Liver (tissue), 9 donors: ENCODE measurements around the gene PHIP. TPM values are rescaled to one million over a fixed set of nuclear protein-coding genes. Genes with fewer than 3 reads are reported as not detected.

Experiments
- DNase-seq: peaks from one replicate; pipeline ENCODE4 v3.0.0-alpha.2; 2017; ENCODE audit warnings: low spot score
- H3K27ac ChIP-seq, 2 donors: one replicate each; pipeline ENCODE4 v1.7.0; 2013; ENCODE audit warnings: inconsistent platforms in 2 of 2, low read length in 2 of 2, control low read depth in 1 of 2, low read depth in 1 of 2, mild to moderate bottlenecking in 1 of 2
- H3K27me3 ChIP-seq, 4 donors: one replicate each; pipeline versions ENCODE4 v1.6.1 to v1.7.0; 2013; ENCODE audit warnings: low read length in 3 of 4, inconsistent platforms in 1 of 4, mild to moderate bottlenecking in 1 of 4, moderate library complexity in 1 of 4; ENCODE audit not compliant: control insufficient read depth in 4 of 4, insufficient read depth in 4 of 4
- H3K36me3 ChIP-seq, 4 donors: one replicate each; pipeline versions ENCODE4 v1.6.1 to v1.7.0; 2013; ENCODE audit warnings: low read length in 3 of 4, mild to moderate bottlenecking in 3 of 4, low read depth in 1 of 4, moderate library complexity in 1 of 4; ENCODE audit not compliant: control insufficient read depth in 4 of 4, insufficient read depth in 3 of 4
- H3K4me1 ChIP-seq, 4 donors: one replicate each; pipeline versions ENCODE4 v1.6.1 to v1.7.0; 2013; ENCODE audit warnings: low read length in 3 of 4, mild to moderate bottlenecking in 3 of 4, moderate library complexity in 1 of 4; ENCODE audit not compliant: control insufficient read depth in 4 of 4, insufficient read depth in 4 of 4
- H3K4me3 ChIP-seq, 3 donors: one replicate each; pipeline versions ENCODE4 v1.6.1 to v1.7.0; 2013; ENCODE audit warnings: low read length in 3 of 3, control low read depth in 1 of 3, low read depth in 1 of 3, mild to moderate bottlenecking in 1 of 3
- H3K9ac ChIP-seq, 2 donors: one replicate each; pipeline ENCODE4 v1.7.0; 2013; ENCODE audit warnings: low read length in 2 of 2, mild to moderate bottlenecking in 2 of 2, moderate library complexity in 2 of 2, control low read depth in 1 of 2, low read depth in 1 of 2
- H3K9me3 ChIP-seq, 4 donors: one replicate each; pipeline versions ENCODE4 v1.6.1 to v1.7.0; 2013; ENCODE audit warnings: low read length in 3 of 4; ENCODE audit not compliant: control insufficient read depth in 4 of 4
- EGR1 ChIP-seq, 2 donors: IDR thresholded peaks; 2 replicates each; pipeline ENCODE4 v1.6.1; 2016 to 2018; ENCODE audit warnings: antibody characterized with exemption in 2 of 2, low read depth in 2 of 2
- FOXA1 ChIP-seq: IDR thresholded peaks from 2 replicates; pipeline ENCODE4 v1.6.1; 2016; ENCODE audit warnings: antibody characterized with exemption
- FOXA2 ChIP-seq: IDR thresholded peaks from 2 replicates; pipeline ENCODE4 v1.6.1; 2016; ENCODE audit warnings: antibody characterized with exemption
- GABPA ChIP-seq, 2 donors: IDR thresholded peaks in 1 of 2; conservative IDR thresholded peaks in 1 of 2; 2 replicates each; pipeline ENCODE4 v1.6.1; 2016; ENCODE audit warnings: antibody characterized with exemption in 2 of 2, mild to moderate bottlenecking in 1 of 2, moderate library complexity in 1 of 2
- HNF4A ChIP-seq, 2 donors: conservative IDR thresholded peaks; 2 replicates each; pipeline ENCODE4 v1.6.1; 2016; ENCODE audit warnings: antibody characterized with exemption in 2 of 2, mild to moderate bottlenecking in 2 of 2
- HNF4G ChIP-seq: IDR thresholded peaks from 2 replicates; pipeline ENCODE4 v1.6.1; 2016; ENCODE audit warnings: antibody characterized with exemption
- JUND ChIP-seq, 2 donors: IDR thresholded peaks; 2 replicates each; pipeline ENCODE4 v1.6.1; 2016; ENCODE audit warnings: antibody characterized with exemption in 2 of 2
- NR2F2 ChIP-seq: IDR thresholded peaks from 2 replicates; pipeline ENCODE4 v1.6.1; 2016; ENCODE audit warnings: antibody characterized with exemption
- RAD21 ChIP-seq, 2 donors: IDR thresholded peaks; 2 replicates each; pipeline ENCODE4 v1.6.1; 2016; ENCODE audit warnings: antibody characterized with exemption in 2 of 2, mild to moderate bottlenecking in 2 of 2
- RXRA ChIP-seq, 2 donors: IDR thresholded peaks; 2 replicates each; pipeline ENCODE4 v1.6.1; 2017 to 2018; ENCODE audit warnings: antibody characterized with exemption in 2 of 2, mild to moderate bottlenecking in 1 of 2
- SP1 ChIP-seq: IDR thresholded peaks from 2 replicates; pipeline ENCODE4 v1.6.1; 2018; ENCODE audit warnings: antibody characterized with exemption, mild to moderate bottlenecking
- TAF1 ChIP-seq: conservative IDR thresholded peaks from 2 replicates; pipeline ENCODE4 v1.6.1; 2016; ENCODE audit warnings: antibody characterized with exemption, mild to moderate bottlenecking
- YY1 ChIP-seq: IDR thresholded peaks from 2 replicates; pipeline ENCODE4 v1.6.1; 2016; ENCODE audit warnings: antibody characterized with exemption, mild to moderate bottlenecking
- WGBS: extraction: QIAGEN DNeasy Blood & Tissue Kit; methylation state at CpG from one replicate; pipeline ENCODE4 v1.1.7; 2013; 5-methylcytosine and 5-hydroxymethylcytosine counted together
- polyA plus RNA-seq, 2 donors: library from polyadenylated mRNA; stranded (reverse) in 1 of 2; unstranded in 1 of 2; fragments of 200-250 nt in 1 of 2; fragments of >200 nt in 1 of 2; fragmentation: Nextera tagmentation in 1 of 2; extraction: Ambion mirVana in 1 of 2; gene quantifications; one replicate each; pipeline versions ENCODE4 v1.2.1 to v1.2.3, GENCODE V29; 2013 to 2015
- total RNA-seq, 2 donors: library from RNA; depleted of rRNA; stranded (reverse); fragments of >200 nt; gene quantifications; one replicate each; pipeline ENCODE4 v1.2.3, GENCODE V29; 2014
- TF ChIP-seq, protein P1 (sequence below): IDR thresholded peaks from 2 replicates; pipeline ENCODE4 v1.6.1; 2016; ENCODE audit warnings: antibody characterized with exemption, mild to moderate bottlenecking
- TF ChIP-seq, protein P2 (sequence below): IDR thresholded peaks from 2 replicates; pipeline ENCODE4 v1.6.1; 2016; ENCODE audit warnings: antibody characterized with exemption
- TF ChIP-seq, protein P3 (sequence below): IDR thresholded peaks from 2 replicates; pipeline ENCODE4 v1.6.1; 2016; ENCODE audit warnings: antibody characterized with exemption
- TF ChIP-seq, protein P4 (sequence below): fragments of 150-350 bp; IDR thresholded peaks from 2 replicates; pipeline ENCODE4 v1.5.1; 2017; ENCODE audit warnings: improper control_type of control experiment, low read depth, low read length; ENCODE audit not compliant: missing input control
- donor health status: healthy.
- donor health status: healthy.
- donor health status: healthy.
- donor health status: healthy.
- donor health status: healthy.

PHIP gene
- total and polyA plus RNA-seq, 4 donors: 1.6 to 22.4 (median 9.4) TPM

DNA sequence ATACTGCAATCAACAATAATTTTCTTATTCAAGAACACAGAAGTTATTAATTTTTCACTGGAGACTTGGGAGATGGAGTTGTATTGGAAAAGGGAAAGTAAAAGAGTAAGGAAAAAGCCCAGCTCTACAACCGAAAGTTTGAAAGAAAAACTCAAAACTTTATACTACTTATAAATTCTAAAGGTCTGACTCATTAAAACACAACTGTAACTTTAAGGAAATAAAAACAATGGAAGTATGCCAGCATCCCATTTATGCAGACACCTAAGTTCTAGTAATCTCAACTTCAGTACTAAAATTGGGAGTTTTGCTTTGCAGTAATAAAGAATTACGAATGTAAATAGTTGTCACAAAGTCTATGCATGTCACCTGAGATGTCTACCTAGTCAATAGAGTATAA, 130.1 kb downstream of the PHIP start:
- no peak for DNase-seq
- no peak for TF ChIP-seq HNF4G
- Histone ChIP-seq H3K4me1 (no peaks in the 10 kb centered on the region), H3K27me3 (no peaks in the 10 kb centered on the region), H3K36me3 (peaks cover 1 to 67% (median 66%) of the 10 kb centered on the region in 4 donors), H3K27ac (no peak overlapping the region), H3K4me3 (no peak overlapping the region), H3K9me3 (peaks cover 4 to 19% (median 5%) of the 10 kb centered on the region in 4 donors), H3K9ac (no peak overlapping the region)
- WGBS: 93% methylated on average over 2 of the region's 2 CpGs

DNA sequence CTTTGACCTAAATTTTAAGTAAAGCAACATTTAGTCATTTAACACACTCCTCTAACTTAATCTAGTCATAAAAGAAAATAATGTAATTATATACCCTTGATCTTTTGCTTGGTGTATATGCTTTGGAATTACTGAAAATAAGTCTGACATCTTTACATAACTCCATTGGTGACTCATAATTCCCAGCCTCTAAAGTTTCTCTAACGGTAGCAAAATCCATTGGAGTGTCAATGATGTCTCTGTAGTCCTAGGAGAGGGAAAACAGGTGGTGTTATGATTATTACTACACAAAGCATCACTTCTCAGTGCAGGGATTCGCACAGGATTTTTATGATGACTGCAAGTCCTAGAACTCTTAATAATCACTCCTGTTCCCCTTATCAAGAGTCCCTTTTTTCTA, 130.5 kb downstream of the PHIP start:
- H3K27me3 ChIP-seq: no peaks in the 10 kb centered on the region
- TF ChIP-seq FOXA2 (no peak), RAD21 (IDR thresholded peaks at IDR 0.05) (no peak), HNF4A (conservative IDR thresholded peaks at IDR 0.05) (no peak), GABPA (IDR thresholded peaks at IDR 0.05 in 1 of 2, conservative IDR thresholded peaks at IDR 0.05 in 1 of 2) (no peak), FOXA1 (no peak), NR2F2 (no peak), SP1 (no peak), HNF4G (no peak), TAF1 (no peak), RXRA (IDR thresholded peaks at IDR 0.05) (no peak), EGR1 (IDR thresholded peaks at IDR 0.05; ENCODE audit: low read depth in 2 of 2) (no peak), JUND (IDR thresholded peaks at IDR 0.05) (no peak), YY1 (no peak)
- TF ChIP-seq, protein P1, sequence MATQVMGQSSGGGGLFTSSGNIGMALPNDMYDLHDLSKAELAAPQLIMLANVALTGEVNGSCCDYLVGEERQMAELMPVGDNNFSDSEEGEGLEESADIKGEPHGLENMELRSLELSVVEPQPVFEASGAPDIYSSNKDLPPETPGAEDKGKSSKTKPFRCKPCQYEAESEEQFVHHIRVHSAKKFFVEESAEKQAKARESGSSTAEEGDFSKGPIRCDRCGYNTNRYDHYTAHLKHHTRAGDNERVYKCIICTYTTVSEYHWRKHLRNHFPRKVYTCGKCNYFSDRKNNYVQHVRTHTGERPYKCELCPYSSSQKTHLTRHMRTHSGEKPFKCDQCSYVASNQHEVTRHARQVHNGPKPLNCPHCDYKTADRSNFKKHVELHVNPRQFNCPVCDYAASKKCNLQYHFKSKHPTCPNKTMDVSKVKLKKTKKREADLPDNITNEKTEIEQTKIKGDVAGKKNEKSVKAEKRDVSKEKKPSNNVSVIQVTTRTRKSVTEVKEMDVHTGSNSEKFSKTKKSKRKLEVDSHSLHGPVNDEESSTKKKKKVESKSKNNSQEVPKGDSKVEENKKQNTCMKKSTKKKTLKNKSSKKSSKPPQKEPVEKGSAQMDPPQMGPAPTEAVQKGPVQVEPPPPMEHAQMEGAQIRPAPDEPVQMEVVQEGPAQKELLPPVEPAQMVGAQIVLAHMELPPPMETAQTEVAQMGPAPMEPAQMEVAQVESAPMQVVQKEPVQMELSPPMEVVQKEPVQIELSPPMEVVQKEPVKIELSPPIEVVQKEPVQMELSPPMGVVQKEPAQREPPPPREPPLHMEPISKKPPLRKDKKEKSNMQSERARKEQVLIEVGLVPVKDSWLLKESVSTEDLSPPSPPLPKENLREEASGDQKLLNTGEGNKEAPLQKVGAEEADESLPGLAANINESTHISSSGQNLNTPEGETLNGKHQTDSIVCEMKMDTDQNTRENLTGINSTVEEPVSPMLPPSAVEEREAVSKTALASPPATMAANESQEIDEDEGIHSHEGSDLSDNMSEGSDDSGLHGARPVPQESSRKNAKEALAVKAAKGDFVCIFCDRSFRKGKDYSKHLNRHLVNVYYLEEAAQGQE: no peak
- TF ChIP-seq, protein P2, sequence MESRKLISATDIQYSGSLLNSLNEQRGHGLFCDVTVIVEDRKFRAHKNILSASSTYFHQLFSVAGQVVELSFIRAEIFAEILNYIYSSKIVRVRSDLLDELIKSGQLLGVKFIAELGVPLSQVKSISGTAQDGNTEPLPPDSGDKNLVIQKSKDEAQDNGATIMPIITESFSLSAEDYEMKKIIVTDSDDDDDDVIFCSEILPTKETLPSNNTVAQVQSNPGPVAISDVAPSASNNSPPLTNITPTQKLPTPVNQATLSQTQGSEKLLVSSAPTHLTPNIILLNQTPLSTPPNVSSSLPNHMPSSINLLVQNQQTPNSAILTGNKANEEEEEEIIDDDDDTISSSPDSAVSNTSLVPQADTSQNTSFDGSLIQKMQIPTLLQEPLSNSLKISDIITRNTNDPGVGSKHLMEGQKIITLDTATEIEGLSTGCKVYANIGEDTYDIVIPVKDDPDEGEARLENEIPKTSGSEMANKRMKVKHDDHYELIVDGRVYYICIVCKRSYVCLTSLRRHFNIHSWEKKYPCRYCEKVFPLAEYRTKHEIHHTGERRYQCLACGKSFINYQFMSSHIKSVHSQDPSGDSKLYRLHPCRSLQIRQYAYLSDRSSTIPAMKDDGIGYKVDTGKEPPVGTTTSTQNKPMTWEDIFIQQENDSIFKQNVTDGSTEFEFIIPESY: no peak
- TF ChIP-seq, protein P3, sequence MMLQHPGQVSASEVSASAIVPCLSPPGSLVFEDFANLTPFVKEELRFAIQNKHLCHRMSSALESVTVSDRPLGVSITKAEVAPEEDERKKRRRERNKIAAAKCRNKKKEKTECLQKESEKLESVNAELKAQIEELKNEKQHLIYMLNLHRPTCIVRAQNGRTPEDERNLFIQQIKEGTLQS: no peak
- TF ChIP-seq, protein P4, sequence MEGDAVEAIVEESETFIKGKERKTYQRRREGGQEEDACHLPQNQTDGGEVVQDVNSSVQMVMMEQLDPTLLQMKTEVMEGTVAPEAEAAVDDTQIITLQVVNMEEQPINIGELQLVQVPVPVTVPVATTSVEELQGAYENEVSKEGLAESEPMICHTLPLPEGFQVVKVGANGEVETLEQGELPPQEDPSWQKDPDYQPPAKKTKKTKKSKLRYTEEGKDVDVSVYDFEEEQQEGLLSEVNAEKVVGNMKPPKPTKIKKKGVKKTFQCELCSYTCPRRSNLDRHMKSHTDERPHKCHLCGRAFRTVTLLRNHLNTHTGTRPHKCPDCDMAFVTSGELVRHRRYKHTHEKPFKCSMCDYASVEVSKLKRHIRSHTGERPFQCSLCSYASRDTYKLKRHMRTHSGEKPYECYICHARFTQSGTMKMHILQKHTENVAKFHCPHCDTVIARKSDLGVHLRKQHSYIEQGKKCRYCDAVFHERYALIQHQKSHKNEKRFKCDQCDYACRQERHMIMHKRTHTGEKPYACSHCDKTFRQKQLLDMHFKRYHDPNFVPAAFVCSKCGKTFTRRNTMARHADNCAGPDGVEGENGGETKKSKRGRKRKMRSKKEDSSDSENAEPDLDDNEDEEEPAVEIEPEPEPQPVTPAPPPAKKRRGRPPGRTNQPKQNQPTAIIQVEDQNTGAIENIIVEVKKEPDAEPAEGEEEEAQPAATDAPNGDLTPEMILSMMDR: no peak
- no peak overlapping the region for H3K27ac ChIP-seq
- no peak for DNase-seq
- H3K9ac ChIP-seq: no peak overlapping the region
- H3K9me3 ChIP-seq: peaks cover 4 to 19% (median 5%) of the 10 kb centered on the region in 4 donors
- 97% methylated on average over 2 of the region's 2 CpGs for WGBS
- no peaks in the 10 kb centered on the region for H3K4me1 ChIP-seq
- H3K36me3 ChIP-seq: peaks cover 1 to 63% (median 62%) of the 10 kb centered on the region in 4 donors
- no peak overlapping the region for H3K4me3 ChIP-seq
